CD4-positive, alpha-beta T cell treated with Interleukin-2 at 100 ng/mL for 4 hours (primary cell): ENCODE measurements around the gene NELFE.

Experiments
- DNase-seq: peaks from one replicate; pipeline ENCODE4 v3.0.0-alpha.2; 2020; ENCODE audit warnings: low spot score

Gene NELFE

DNA sequence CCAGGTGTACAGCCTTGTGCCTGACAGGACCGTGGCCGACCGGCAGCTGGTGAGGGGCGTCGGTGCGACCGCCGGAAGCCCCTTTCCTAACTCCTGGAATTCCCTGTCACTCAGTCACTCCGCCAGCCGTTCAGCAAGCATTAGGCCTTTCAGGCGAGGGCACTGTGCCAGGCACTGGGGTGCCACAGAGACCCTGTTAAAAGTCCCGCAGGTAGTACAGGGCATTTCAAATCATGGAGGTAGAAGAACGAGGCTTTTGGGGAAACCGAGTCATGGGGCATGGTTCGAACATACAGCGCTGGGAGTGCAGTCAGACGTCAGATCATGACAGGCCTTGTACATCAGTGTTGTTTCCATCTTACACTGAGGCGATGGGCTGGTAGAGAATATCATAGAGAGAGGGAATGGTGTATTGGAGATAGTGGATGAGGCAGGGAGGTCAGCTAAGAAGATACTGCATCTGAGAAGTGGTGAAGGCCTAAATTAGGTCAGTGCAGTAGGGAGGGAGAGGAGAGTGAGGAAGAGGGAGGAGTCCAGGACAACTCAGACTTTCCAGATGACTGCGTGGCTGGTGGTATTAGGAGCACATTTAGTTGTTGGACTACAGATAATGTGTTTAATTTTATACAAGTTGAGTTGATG lies 14.1 kb upstream of the NELFE start:
- no peak for DNase-seq

DNA sequence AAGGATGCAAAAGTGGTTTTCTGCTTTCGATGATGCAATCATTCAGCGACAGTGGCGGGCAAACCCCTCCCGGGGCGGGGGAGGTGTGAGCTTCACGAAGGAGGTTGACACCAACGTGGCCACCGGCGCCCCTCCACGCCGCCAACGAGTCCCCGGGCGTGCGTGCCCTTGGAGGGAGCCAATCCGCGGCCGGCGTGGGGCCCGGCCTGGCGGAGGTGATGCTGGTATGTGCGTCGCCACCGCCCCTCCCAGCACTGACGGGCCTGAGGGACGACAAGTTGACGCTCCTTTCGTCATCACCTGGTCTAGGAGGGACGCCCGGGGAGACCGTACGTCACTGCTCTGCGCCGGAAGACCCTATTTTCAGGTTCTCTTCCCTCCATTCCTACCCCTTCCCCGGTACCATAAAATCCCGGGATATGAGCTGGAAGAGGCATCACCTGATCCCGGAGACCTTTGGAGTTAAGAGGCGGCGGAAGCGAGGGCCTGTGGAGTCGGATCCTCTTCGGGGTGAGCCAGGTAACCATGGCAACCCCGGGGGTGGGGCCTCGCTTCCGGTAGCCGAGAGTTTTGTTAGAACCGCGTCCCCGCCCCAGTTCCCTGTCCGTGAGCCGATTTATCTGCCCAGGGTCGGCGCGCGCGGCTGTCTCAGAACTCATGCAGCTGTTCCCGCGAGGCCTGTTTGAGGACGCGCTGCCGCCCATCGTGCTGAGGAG lies 13.4 kb upstream of the NELFE start, which contains the start of gene DXO:
TSS of gene DXO (minus strand) at position 146 of the 716 bp plus-strand sequence. CDS start 463 bp downstream, outside the sequence.
- DNase-seq = peak; percentile 97

DNA sequence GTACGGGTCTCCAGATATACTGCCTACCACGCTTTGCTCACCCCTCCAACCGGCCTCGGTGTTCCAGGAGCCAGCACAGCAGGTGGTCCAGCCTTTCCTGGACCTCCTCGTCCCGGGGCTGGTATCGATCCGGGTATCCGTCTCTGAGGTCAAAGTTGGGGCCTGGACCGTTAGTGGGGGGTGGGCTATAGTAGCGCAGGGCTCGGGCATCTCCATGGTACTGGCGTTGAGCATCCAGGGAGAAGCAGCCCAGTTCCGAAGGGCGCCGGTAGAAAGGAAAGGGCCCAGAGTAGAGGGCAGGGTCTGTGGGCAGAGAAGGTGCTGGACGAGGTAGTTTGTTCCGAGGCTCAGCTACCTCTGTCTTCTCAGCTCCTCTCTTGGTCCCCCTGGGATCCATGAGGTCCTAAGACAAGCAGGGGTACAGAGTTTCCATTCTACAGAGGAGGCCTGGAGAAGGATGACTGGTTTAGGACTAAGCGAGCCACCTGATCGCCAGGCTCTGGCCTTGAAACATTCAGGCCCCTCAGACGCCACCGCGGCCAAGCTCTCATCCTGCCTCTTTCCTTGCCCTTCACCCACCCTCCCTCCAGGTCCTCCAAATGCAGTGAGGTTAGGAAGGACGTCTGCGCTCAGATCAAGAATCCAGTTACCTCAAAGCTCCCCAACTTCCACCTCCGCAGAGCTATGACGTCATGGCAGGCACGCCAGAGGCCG lies 12.7 kb upstream of the NELFE start:
- DNase-seq = no peak

- DNase-seq = no peak
Observed at GRCh38 chr6:31970604-31971271, 12.0 kb upstream of the NELFE start.

GRCh38 chr6:31969712-31970603 lies 11.2 kb upstream of the NELFE start:
- no peak for DNase-seq

GRCh38 chr6:31968791-31969711 lies 10.3 kb upstream of the NELFE start:
- DNase-seq = no peak

DNA sequence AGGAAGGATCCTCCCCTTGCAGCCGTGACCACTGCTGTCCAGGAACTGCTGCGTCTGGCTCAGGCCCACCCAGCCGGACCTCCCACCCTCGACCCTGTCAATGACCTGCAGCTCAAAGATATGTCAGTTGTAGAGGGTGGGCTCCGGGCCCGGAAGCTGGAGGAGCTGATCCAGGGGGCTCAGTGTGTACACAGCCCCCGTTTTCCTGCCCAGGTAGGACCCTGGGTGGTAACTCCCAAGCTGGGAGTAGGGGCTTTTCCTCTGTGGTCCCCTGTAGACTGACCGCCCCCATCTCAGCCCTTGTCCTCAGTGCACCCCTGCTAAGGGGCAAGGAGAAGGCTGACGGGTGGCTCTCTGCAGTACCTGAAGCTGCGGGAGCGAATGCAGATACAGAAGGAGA lies 9.6 kb upstream of the NELFE start:
- no peak for DNase-seq

GRCh38 chr6:31967926-31968320 lies 9.2 kb upstream of the NELFE start:
- DNase-seq = no peak

- DNase-seq = no peak
Observed at GRCh38 chr6:31966997-31967925, 8.5 kb upstream of the NELFE start.

DNA sequence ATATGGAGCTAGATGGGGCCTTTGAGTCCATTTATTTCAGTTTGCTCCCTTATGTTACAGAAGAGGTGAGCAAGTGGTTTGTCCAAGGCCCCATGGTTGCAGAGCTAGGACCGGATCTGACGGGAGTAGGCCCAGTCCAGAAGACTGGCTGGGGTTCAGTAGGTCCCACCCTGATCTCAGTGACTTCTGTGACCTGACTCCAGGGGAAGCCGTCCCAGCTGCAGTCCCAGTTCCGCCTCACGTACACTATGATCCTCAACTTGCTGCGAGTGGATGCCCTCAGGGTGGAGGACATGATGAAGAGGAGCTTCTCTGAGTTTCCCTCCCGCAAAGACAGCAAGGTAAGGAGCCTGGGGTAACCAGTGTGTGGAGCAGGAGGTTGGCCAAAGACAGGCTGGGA lies 7.7 kb upstream of the NELFE start:
- DNase-seq = no peak

GRCh38 chr6:31965700-31966099 lies 6.9 kb upstream of the NELFE start:
- DNase-seq = no peak

GRCh38 chr6:31963921-31964320 lies 5.2 kb upstream of the NELFE start:
- no peak for DNase-seq

GRCh38 chr6:31961616-31962015 lies 2.8 kb upstream of the NELFE start:
- DNase-seq = no peak

DNA sequence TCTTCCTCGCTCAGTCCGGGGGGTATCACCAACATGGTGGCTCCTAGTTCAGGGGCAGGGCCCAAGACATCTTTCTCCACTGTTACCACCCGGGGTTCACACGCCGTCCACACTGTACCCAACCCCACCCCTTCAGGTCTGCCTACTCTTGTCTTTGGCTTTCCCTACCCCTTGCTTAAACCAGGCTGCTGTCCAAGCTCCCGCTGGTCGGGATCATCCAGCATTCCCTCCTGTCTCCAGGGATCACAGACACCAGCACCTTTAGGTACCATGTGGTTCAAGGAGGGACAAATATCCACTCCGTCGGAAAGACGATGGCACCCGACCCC lies 395 bp downstream of the NELFE start:
- no peak for DNase-seq

DNA sequence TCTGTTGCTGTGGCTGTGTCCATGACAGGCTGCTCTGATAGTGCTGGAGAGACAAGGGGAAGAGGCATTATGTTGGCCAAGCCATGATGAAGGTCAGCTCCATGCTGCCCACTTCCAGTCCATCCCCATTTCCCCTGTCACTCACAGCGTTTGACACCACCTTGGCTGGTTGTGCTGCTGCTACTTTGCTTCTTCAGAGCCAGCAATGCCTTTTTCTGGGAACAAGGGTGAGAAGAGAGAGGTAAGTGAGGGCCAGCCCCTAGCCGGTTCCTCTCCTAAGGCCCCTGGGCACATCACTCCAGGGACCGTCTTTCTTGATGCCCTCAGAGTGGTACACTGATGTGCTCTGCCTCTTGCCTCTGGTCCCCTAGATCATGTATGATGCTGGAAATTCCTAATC lies 2.0 kb downstream of the NELFE start:
- DNase-seq = no peak

- no peak for DNase-seq
Observed at GRCh38 chr6:31954511-31954910, 4.3 kb downstream of the NELFE start.

GRCh38 chr6:31952890-31953289 lies 5.9 kb downstream of the NELFE start:
- no peak for DNase-seq

DNA sequence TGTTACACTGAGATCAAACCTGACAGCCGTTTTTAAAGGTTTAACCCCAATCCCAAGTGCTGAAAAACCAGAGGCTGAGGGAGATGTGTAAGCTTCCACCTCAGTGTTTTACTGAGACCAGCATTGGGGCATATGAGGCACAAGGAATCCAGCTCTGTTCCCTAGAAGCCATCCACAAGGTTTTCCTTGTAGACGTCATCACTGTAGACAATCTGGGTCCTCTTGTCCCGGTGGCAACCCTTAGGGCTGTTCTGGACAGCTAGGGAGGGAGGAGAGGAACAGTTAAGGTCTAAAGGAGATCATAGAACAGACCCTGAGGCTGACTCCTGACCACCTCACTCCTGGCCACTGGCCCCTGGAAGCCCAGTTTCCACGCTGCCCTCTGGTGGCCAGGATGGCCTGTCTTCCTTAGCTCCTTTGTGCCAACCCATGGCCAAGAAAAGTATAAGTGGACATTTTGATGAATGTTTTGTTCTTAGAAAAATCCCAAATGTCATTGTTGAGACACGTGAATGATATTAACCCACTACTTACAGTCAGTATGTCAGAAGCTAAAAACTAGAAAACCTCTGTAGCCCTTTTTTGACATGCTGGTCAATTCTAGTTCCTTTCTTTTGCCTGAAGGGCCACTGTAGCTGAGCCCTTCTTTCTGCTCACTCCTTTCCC lies 6.5 kb downstream of the NELFE start:
- DNase-seq = peak; percentile 34
